ENCODE measurements around the gene FHIT.

DNA sequence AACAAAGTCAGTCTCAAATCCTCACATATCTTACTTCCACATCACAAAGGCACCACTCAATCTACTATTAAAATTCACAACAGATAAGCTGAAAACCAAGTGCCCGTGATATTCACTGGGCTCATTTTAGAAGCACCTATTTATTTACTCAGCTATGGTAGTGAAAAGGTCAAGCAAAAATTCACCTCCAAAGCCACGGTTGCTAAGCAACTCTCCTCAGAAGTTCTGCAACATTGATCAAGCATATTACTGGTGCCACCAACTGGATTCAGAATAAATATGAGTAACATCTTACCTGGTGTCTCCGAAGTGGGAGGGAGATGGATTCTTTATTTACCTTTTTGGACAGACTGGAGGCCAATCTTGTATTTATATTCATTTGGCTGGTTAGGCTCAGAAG lies 714.8 kb downstream of the FHIT start:
- TF ChIP-seq CTCF (IDR thresholded peaks at IDR 0.05; ENCODE audit: low read depth, low read length): no peak
- no peak for TF ChIP-seq EZH2phosphoT487 (IDR thresholded peaks at IDR 0.05; ENCODE audit: low read depth)
